Left colon (tissue), 2 donors: ENCODE measurements around the gene TMEM101. TPM values are rescaled to one million over a fixed set of nuclear protein-coding genes. Genes with fewer than 3 reads are reported as not detected.
A peak's percentile ranks its signal among the peaks of the same experiment; 100 is the strongest.
"Not testable (repeated sequence)": the region's sequence is repeated elsewhere in the genome, so short reads cannot be mapped to it uniquely, and the experiment has no call there.

Source experiments
- ATAC-seq: fragments of 200-7000 bp; cut with Tn5 transposase; one replicate; pipeline ENCODE4 v1.9.1; 2020; ENCODE audit warnings: mild to moderate bottlenecking, moderate library complexity
- DNase-seq, 2 donors: peaks; one replicate each; pipeline ENCODE4 v3.0.0-alpha.2; 2020
- intact Hi-C, 2 donors: fragments of 100-400 bp; cut with DNase I in 1 of 2; cut with micrococcal nuclease in 1 of 2; formaldehyde crosslinking; loops; one replicate each; pipeline versions ENCODE4 v1.11.2 to v1.14.0; 2022; cut with DNase I, micrococcal nuclease
- total RNA-seq, 2 donors: library from RNA; stranded (reverse); fragmentation: NEBNext Ultra II Directional; extraction: Animal tissue kit (Norgen Biotek cat#: 25700); gene quantifications; one replicate each; pipeline ENCODE4 v1.2.1, GENCODE V29; 2021
- donor health status: DM: no; HTN: no; CAD: no.
- donor health status: DM: yes; HTN: yes; CAD: no.

TMEM101 gene
- total RNA-seq, 2 donors from 2014 or later = 25.9 to 30.4 TPM

DNA sequence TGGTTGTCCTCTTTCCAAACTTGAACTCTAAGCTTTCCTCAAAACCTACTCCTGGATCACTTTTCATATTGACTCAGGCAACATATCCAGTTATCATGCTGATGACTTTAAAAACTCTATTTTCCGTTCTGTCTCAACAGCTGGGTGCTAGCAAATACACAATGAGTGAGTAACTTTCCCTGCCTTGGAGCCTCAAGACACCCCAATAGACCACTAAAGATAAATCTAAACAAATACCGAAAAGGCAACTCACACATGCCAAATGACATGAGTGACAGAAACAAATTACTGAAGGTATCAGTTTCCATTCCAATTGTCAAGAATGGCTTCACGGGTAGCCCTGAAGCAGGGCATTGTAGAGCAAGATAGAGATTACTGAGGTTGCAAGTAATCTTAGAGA is 15.7 kb upstream of the TMEM101 start:
- no peak for DNase-seq
- ATAC-seq = no peak
- intact Hi-C loops = no loop called here

DNA sequence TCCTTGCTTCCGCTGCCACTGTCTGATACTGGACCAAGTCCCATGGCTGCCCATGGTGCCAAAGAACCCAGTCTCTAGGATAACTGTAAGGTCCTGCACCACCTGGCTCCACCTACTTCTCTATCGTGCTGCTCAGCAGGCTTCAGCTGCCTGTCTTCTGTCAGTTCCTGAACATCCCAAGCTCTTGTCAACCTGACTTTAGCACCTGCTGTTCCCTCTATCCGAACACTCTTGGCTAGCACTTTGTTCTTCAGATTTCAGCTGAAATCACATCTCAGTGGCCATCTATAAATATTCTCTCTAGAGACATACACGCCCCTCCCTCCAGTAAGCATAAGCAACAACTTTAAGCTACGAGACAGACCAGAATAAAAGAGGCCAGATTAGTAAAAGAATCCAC is 15.0 kb upstream of the TMEM101 start:
- DNase-seq = no peak
- no peak for ATAC-seq
- intact Hi-C loops = no loop called here

DNA sequence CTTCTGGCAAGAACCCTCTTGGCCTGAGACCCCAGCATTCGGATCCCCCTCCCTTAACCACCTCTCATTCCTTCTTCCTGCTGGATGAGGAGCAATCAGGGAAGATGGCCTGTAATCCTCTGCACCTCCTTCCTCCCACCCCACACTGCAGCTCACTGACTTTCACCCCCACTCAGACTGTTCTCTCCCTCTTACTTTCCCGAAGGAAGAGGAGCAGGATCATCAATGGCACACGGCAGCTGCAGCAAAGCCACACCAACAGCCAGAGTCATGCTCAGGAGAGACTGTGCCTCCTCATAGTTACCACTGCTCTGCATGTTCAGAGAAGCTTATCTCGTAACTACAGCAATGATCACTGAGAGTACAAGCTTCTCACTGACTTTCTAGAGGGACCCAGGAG is 10.1 kb upstream of the TMEM101 start:
- intact Hi-C loops = no loop called here
- ATAC-seq (no peak), DNase-seq (no peak)

DNA sequence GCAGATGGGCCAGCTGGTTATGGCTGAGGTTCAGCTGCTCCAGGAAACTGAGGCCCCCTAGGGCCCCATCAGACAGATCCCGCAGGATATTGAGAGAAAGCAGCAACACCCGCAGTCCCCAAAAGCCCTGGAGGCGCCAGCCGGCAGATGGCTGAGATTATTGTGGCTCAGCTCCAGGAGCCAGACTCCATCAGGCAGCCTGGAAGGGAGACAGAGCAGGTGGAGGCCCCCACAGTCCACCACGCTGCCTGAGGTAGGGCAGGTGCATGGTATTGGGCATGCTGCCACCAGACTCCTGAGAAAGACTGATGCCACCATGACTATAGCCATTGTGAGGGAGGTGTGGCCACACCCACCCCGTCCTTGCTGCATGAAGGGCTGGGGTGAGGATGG is 9.5 kb upstream of the TMEM101 start:
- ATAC-seq (peak; percentile 53), DNase-seq (no peak)
- intact Hi-C loops = no loop called here

DNA sequence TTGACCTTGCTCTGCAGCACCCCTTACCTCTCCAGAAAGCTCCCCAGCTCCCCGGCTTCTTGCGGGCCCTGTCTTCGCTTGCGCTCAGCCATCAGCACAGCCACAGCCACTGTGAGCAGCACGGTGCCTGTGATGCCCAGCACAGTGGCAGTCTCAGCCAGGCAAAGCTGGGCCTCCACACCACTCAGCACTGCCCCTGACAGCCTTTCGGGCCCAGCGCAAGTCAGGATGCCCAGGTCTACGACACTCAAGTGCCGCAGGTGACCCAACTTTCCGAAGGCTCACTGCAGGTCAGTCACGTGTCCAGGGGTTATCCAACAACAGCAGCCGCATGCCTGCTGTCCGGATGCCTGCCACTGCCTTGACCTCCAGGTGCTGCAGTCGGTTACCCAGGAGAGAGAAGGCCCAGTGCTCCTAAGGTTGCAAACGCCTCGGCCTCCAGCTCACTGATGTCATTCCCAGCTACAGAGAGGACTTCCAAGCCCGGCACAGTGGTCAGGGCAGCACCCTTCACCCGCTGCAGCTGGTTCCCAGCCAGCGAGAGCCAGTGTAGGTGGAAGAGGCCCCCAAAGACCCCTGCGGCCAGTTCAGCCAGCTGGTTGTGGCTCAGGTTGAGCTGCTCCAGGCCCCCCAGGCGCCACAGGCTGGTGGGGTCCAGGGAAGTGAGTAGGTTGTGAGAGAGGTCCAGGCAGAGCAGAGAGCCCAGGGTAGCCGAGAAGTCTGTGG is 8.9 kb upstream of the TMEM101 start:
- intact Hi-C loops = no loop called here
- peak; percentile 6 for ATAC-seq

DNA sequence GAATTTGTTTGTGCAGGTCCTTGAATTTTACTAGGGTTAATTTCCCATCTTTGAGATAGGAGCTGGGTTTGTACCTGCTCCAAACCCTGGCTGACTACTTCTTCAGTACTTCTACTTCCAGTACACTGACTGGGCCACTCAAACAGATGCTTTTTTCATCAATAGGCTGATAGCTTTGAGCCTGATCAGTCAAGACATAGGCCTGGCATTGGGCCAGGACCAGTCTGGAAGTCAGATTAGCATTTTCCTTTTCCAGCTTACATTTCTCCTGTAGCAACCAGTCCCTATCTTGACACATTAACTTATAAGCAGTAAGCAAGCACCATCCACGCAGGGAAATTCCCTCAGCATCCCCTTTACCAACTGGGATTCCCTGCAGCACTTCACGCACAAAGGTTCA is 7.5 kb upstream of the TMEM101 start:
- intact Hi-C loops = no loop called here
- DNase-seq = no peak
- ATAC-seq = no peak

More for the DNA sequence above, 8.9 kb upstream of the TMEM101 start:
- DNase-seq = no peak

DNA sequence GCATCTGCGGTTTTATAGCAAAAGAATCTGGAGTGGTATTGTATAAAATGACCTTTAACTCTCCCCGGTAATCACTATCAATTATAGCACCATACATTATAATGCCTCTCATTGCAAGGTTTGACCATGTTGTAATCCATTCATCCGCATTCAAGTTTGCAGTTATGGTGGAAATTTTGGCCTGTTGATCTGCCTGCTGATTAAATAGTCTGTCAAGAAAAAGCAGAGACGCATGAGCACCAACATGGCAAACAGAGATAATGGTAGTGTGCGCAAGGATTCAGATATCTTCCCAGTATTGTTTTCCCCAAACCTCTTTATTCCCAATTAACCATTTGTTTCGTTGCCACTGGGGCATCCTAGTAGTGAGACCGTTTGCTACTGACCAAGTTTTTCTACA is 6.5 kb upstream of the TMEM101 start:
- intact Hi-C loops, ATAC-seq, DNase-seq: not testable (repeated sequence)

DNA sequence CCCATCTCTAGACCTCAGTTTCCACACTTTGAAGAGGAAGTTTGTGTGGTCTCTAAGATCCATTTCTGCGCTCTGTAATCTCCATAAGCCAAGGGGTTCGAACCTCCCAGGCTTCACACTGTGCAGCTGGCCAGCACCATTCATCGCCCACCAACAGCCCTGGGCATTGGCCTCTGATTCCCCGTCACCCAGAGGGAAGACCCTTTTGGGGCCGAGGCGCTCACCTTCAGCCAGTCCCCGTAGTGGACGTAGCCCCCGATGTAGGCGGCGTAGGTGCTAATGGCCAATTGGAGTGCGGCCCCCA is 678 bp downstream of the TMEM101 start:
- DNase-seq (peak in 1 of 2 donors; percentile 28), ATAC-seq (peak; percentile 5)
- intact Hi-C loops = no loop called here

DNA sequence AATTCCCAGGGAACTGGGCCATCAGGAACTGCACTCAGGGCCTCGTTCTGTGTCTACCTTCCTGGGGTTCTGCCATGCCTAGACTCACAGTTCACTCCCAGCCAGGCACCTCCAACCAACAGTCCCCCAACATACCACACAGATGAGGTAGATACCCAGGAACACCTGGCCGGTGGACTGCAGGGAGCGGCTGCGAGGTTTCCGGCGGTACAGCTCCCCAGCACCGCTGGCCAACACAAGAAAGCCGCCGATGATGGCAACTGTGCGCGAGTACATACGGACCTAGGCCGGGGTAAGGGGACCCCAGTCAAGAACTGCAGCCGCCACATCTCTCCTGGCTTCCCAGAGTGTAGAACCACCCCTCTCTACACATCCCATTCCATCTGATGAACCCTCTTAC is 1.9 kb downstream of the TMEM101 start:
- no peak for ATAC-seq
- intact Hi-C loops = no loop called here
- no peak for DNase-seq

DNA sequence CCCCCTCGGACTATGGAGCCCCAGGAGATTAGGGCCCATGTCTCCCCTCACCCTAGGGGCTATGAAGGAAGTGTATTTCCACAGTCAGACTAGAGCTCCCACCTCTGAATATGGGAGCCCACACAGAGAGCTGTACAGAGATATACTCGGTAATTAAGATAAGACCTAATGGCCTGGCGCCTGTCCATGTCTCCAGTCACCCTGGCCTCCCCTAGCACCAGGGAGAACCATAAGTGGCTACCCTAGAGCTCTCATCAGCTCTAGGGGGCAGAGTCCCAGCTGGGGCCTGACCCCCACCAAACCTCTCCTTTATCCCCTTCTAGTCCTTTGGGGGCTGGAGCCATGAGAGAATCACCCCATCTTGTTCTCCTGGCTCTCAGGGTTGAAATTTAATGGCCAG is 2.4 kb downstream of the TMEM101 start:
- intact Hi-C loops = no loop called here
- DNase-seq = no peak
- no peak for ATAC-seq

DNA sequence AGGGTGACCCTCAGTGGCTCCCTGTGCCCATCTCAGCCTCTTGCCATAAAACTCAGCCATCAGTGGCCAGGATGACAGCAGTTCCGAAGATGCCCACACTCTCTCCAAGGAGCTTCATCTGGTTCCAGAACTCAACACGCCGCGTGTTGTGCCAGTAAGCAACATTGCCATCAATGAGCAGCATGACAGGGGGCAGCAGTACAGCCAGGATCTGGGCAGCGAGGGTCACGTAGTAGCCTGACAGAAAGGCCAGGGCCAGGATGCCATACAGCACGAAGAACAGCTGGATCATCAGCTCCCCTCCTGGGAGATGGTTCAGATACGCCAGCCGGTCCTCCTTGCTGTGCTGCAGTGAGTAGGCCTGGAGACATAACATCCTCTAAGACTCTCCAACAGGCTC is 2.9 kb downstream of the TMEM101 start:
- intact Hi-C loops = no loop called here
- ATAC-seq (no peak), DNase-seq (no peak)

DNA sequence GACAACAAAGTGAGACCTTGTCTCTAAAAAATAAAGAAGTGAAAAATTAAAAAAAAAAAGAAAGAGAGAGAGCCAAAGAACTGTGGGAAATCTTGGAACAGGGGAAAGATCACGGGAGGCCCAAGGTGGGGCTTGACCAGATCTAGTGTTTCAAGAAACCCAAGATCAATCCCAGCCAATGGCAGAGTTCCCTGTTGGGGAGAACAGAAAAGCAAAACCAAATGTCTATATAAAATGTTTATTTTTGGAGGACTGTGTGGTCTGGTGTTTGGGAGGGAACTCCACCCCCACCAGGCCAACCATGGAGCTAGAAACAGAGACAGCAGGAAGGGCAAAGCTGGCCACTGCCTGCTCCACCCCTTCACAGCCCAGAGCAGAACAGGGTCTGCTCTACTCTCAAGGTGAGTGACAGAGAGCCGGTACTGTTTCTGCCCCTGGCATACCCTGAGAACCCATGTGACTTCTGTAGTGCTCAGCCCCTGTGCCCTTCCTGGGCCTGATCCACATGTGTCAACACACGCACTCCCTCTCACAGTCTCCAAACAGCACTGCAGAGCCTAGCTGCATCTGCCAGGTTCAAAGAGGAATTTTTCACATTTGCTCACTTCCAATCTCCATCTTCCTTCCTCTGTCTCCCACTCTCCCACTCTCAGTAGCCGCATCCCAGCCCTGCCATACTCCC is 3.7 kb downstream of the TMEM101 start:
- DNase-seq (no peak), ATAC-seq (no peak)
- intact Hi-C loops = no loop called here

DNA sequence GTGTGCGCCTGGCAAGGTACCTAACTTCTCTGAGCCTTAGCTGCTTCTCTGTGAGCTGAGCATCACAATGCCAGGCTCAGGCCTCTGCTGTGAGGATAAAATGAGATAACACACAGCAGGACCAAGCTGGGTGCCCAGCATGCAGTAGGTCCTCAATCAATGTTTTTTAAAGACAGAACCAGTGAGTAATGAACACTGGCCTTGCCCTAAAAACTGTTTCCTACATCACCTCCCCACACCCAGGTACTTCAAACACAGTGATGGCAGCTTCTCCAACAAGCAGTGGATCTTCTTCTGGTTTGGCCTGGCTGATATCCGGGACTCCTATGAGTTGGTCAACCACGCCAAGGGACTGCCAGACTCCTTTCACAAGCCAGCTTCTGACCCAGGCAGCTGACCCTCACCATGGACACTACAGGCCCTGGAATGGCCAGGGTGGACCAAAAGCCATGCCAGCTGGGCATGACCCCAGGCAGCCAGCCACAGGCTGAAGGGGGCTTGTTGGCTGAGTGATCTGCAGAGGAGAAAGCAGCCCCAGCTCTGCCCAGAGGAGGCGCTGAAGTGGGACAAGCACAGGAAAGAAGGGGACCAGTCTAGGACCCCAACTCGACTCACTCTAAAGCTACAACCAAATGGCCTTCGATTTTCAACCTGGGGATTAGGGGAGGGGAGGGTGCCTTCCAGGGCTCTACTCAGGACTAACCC is 6.4 kb downstream of the TMEM101 start:
- no peak for ATAC-seq
- intact Hi-C loops = no loop called here
- DNase-seq = no peak

DNA sequence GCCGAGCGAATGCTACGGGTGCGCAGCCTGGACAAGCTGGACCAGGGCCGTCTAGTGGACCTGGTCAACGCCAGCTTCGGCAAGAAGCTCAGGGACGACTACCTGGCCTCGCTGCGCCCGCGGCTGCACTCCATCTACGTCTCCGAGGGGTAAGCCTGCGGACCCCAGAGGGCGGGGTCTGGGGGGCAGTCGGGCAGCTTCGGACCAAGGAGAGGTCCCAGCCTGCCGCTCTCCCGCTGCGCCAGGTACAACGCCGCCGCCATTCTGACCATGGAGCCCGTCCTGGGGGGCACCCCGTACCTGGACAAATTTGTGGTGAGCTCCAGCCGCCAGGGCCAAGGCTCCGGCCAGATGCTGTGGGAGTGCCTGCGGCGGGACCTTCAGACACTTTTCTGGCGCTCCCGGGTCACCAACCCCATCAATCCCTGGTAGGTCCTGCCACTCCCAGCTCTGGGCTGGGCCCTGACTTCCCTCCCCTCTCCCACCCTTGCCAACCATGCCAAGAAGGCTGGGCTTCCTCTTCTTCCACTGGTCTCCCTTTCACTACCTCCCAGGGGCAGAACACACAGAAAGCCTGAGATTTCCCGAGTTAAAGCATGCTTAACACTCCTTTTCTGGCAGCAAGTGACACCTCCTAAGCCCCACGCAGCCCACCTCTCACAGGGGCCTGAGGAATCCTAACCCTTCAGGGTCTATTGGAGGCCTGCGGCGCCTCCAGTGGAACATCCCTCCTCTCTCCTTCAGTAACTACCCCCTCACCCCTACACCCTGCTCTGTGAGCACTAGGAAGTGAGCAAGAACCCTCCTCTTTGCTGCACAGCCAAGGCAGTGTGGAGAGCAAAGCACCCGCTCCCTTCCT is 7.2 kb downstream of the TMEM101 start:
- DNase-seq (peak; percentile 44 to 52), ATAC-seq (peak; percentile 10)

DNA sequence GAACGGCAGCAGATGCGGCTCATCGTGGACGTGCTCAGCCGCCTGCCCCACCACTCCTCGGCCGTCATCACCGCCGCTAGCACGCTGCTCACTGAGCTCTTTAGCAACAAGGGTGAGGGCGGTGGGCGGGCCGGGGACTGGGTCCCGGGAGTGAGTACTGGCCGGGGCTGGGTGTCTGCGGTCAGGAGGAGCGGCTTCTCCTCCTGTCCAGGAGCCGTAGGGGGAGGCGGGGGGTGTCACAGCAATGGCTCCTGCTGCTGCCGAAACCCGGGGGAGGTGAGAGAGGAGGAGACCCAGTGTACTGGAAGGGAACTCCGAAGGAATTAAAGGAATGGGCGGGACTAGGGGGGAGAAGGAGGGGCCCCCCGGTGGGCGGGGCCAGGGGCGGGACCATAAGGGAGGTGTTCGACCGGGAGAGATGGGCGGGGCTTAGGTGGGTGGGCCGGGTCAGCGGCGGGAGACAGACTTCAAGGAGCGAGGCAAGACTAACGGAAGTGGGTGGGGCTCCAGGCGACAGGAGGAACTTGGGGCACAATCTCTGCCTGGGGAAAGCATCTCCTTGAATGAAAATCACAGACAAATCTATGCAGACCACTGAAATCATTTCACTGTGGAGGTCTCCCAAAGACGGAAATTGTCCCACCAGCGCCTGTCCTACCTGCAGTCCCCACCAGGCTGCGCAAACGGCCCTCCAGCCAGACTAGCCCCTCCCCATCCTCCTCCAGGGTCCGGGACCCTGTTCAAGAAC is 8.0 kb downstream of the TMEM101 start:
- ATAC-seq = peak; percentile 81
- peak; percentile 100 for DNase-seq

More for the DNA sequence above, 7.2 kb downstream of the TMEM101 start:
- intact Hi-C loops = no loop called here

DNA sequence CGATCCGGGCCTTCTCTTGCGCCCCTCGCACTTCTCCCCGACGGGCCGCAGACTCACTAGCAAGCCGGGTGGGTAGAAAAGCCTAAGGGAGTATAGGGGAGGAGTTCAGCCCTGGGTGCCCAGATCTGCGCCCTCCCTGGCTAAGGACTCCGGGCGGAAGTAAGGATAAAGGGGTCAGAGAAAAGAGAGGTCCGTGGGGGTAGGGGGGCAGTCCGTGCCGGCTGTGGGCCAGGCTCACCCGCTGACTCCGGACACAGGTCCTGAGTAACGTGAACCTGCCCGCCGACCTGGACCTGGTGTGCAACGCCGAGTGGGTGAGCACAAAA is 8.5 kb downstream of the TMEM101 start:
- DNase-seq (no peak), ATAC-seq (peak; percentile 2)
- intact Hi-C loops = no loop called here

More for the DNA sequence above, 8.0 kb downstream of the TMEM101 start:
- intact Hi-C loops = no loop called here

DNA sequence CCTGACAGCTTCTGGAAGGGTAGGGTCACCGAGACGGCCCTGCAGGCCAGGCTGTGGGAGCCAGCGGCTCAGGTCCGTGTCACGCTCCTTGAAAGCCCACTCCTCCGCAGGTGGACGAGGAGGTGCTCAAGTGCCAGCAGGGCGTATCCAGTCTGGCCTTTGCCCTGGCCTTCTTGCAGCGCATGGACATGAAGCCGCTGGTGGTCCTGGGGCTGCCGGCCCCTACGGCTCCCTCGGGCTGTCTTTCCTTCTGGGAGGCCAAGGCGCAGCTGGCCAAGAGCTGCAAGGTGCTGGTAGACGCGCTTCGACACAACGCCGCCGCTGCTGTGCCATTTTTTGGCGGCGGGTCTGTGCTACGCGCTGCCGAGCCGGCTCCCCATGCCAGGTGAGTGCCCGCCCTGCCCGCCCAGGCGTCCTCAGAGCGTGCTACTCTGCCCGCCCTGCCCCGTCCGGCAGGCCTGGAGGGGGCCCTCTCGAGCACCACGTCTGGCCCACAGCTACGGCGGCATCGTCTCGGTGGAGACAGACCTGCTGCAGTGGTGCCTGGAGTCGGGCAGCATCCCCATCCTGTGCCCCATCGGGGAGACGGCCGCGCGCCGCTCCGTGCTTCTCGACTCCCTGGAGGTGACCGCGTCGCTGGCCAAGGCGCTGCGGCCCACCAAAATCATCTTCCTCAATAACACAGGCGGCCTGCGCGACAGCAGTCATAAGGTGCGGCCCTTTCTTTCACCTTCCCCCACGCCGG is 9.1 kb downstream of the TMEM101 start:
- intact Hi-C loops = no loop called here
- peak; percentile 71 to 77 for DNase-seq
- peak; percentile 64 for ATAC-seq
